ENCODE data around the gene PITRM1.
"Not testable (repeated sequence)": the region's sequence is repeated elsewhere in the genome, so short reads cannot be mapped to it uniquely, and the experiment has no call there.

The PITRM1 gene, protein sequence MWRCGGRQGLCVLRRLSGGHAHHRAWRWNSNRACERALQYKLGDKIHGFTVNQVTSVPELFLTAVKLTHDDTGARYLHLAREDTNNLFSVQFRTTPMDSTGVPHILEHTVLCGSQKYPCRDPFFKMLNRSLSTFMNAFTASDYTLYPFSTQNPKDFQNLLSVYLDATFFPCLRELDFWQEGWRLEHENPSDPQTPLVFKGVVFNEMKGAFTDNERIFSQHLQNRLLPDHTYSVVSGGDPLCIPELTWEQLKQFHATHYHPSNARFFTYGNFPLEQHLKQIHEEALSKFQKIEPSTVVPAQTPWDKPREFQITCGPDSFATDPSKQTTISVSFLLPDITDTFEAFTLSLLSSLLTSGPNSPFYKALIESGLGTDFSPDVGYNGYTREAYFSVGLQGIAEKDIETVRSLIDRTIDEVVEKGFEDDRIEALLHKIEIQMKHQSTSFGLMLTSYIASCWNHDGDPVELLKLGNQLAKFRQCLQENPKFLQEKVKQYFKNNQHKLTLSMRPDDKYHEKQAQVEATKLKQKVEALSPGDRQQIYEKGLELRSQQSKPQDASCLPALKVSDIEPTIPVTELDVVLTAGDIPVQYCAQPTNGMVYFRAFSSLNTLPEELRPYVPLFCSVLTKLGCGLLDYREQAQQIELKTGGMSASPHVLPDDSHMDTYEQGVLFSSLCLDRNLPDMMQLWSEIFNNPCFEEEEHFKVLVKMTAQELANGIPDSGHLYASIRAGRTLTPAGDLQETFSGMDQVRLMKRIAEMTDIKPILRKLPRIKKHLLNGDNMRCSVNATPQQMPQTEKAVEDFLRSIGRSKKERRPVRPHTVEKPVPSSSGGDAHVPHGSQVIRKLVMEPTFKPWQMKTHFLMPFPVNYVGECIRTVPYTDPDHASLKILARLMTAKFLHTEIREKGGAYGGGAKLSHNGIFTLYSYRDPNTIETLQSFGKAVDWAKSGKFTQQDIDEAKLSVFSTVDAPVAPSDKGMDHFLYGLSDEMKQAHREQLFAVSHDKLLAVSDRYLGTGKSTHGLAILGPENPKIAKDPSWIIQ

DNA sequence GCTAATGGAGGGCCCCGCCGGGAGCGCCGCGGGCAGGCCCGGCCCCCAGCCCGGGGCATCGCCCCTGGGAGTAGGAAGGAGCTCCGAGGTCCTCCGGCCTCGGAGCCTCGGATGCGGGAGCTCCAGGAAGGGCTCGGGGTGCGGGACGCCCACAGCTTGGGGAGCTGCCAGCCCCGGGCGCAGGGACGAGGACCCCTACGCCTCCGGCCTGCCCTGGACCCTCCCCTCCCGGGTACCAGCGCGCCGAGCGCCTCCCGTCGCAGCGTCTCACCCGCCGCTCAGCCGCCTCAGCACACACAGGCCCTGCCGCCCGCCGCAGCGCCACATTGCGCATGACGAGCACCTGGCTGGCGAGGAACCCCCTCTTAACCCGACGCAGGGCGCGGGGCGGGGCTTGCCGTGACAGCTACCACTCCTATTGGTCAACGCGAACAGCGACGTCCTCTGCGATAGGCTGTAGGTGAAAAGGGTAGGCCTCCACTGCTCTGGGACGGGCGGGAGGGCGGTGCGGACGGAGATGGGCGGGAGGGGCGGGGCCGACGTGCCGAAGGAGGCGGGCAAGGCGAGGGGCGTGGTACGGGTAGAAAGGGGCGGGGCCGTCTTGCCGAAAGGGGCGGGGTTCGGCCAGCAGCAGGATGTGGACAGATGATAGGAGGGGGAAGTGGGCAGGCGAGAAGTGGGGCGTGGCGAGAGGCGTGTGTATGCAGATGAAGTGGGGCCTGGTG is at the start of gene PITRM1:
PITRM1 (minus strand) TSS at position 337 of the 725 bp plus-strand sequence; CDS start at position 327, 10 bp downstream.
- DNase-seq: peak; percentile 98 to 99

GRCh38 chr10:3222068-3222467 is 49.5 kb upstream of the PITRM1 start:
- no peak for DNase-seq

- not testable (repeated sequence) for DNase-seq
Observed at GRCh38 chr10:3221601-3222000, 49.0 kb upstream of the PITRM1 start.

DNA sequence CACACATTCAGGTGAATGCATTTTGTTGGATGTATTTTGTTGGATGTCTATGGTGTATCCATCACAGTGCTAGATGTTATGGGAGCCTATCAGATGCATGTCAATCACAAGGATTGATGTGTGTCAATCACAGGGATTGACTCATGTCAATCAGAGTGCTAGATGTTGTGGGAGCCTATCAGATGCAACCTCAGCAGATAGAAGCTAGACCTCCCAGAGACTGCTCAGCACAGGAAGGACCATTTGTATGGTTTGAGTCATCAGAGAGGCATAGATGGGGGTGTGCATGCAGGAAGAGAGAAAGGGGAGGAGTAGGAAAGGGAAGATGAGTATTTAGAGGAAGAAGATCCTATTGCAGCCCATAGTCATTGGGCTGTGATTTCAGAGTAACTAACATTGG is 48.3 kb upstream of the PITRM1 start:
- DNase-seq: no peak

GRCh38 chr10:3219021-3219628 is 46.5 kb upstream of the PITRM1 start:
- DNase-seq: not testable (repeated sequence)

DNA sequence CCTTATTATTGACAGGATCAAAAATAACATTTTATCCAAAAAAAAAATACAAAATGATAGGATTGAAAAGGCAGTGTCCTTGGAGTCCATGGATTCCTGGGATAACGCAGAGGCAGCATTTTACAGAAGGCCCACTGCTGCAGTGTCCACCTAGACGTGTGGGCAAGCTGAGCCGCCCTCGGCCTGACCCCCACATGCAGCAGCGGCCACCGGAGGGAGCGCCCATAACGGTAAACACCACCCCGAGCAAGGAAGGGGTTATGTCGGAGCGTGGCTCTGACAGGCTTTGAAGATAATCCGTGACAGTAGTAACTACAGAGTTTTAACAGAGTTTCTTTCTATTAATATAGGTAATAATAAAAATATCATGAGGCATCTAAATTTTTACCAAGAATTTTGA is 45.3 kb upstream of the PITRM1 start:
- DNase-seq: no peak

- DNase-seq: no peak
Observed at GRCh38 chr10:3217301-3217700, 44.7 kb upstream of the PITRM1 start.

DNA sequence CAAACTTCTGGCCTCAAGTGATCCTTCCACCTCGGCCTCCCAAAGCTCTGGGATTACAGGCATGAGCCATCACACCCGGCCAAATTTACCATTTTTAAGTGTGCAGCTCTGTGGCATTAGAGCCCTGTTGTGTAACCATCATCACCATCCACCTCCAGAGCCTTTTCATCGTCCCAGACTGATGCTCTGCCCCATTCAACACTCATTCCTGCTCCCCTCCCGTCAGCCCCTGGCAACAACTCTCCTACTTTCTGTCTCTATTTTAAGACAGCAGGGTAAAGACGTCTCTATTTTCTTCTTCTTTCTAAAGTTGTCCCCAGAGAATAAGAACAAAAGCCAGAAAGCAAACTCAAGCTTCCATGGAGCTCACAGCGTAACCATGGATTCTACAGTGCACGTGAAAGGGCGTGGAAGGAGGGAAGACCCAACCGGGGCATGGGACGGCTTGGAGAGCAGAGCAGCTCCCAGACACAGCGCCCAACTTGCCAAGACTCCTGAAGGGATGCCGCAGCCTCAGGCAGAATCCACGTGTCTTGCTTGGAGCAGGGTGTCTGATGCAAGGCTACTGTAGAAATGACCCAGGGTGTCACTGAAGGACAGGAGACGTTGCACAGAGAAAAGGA is 42.7 kb upstream of the PITRM1 start:
- no peak for DNase-seq

DNA sequence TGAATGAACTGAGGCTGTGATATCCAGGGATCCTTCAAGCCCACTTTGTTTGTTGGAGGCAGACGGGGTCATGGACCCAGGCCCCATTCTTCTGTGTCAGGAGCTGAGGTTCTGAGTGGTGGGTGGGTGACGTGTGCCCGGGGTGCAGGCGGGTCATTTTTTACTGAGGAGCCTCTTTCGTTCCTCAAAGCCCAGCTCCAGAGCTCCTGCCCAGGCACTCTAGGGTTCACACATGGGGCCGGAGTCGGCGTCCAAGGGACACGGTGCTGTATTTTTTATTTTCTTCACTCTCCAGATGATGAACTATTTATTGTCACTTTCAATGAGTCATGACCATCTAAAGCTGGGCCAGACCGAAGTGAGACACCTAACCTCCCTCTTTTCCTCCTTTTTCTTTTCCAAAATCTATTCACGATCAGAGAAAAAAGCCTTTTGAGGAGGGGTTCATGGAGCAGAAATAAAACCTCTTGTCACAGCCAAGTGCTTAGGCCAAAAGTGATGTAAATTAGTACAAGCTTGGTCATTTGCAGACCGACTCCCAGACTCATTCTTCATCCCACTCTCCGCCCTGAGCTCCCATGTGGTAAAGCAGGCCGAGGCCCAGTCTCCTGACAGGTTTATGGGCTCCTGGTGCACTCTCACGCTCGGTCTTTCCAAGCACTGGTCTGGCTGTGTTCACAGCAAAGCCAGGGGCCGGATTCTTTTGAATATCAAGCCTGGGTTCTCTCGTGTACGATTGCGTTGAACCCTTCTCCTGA is 41.4 kb upstream of the PITRM1 start:
- no peak for DNase-seq

DNA sequence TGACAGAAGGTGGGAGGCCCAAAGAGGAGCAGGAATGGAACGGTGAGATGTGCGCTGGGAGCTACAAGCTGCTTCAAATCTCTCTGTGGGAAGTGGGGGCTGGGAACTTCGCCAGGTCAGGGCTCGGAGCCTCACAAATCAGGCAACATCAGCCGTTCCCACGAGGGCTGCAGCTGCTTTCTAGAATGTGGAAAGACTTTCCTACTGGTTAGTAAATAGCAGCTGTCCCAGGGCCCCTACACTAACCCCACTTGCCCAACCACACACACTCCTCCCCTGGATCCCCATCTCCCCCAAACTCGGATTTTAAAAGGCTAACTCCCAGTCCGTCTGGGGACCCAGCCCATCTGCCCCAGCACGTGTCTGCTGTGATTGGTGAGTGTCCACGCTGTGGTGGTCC is 40.6 kb upstream of the PITRM1 start:
- DNase-seq: no peak

- no peak for DNase-seq
Observed at GRCh38 chr10:3210251-3210877, 37.8 kb upstream of the PITRM1 start.

DNA sequence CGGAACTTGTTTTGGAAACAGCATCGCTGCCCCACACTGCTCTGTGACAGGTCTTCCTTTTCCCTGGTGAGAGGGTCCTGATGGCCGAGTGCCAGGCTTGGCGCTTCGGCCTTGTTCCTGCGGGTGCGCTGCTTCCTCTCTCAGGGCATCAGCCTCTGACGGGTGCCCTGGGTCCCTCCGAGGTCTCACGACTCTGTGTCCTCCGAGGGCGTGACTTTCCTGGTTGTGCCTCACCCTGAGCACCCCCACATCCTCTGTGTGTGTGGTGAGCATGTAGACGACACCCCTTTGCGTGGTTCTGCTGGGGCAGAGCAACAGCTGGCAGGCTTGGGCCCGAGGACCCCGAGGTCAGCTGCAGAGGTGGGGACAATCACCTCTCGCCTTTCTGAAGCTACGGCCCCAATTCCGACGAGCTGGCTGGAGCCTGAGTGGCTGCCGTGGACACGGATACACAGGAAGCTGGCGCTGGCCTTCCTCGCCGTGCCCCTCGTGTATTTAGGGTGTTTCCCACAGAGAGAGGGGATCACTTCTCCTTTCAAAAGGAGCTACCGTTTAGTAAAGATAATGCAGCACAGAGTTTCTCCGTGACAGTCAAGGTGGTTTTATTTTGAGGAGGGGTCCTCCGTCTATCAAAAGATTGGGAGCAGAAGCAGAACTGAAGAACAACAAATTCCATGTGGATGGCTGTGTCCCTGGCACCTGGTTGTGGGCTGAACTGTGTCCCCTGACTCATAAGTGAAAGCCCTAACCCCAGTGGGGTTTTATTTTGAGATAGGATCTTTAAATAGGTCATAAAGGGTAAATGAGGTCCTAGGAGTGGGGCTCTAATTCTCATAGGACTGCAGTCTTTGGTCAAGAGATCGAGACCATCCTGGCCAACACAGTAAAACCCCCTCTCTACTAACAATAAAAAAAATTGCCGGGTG is 36.2 kb upstream of the PITRM1 start:
- no peak for DNase-seq

- DNase-seq: no peak
Observed at GRCh38 chr10:3207351-3207750, 34.8 kb upstream of the PITRM1 start.

GRCh38 chr10:3206511-3207157 is 34.1 kb upstream of the PITRM1 start:
- no peak for DNase-seq

GRCh38 chr10:3203972-3204371 is 31.4 kb upstream of the PITRM1 start:
- no peak for DNase-seq

DNA sequence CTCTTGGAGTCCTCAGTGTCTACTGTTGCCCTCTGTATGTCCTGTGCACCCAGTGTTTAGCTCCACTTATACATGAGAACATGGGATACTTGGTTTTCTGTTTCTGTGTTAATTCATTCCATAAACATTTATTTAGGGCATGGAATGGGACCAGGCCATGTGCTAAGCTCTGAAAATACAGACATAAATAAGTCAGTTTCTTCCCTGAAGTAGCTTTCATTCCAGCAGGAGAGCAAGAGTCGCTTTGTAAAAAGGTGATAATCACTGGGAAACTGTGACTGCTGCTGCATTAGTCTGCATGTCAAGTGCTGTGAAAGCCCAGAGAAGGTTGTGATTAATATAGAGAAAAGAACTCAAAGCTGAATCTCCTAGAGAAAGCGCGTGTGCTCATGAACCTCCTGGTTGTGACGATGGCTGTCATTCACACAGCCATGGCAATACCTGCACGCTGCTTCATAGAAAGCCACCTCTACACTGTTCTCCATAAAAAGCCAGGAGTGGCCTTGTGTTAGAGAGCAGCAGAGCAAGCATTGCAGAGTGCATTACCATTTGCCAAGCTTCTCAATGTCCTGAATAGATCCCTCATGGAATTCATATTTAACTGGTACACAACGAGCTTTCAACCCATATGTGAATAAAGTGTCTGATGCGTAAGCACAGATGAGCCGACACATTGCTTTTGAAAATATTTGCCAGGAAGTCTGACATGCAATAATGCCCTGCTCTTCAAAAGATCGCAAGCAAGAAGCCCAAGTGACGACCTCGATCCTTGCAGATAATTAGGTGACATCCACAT is 30.6 kb upstream of the PITRM1 start:
- DNase-seq: no peak

GRCh38 chr10:3201796-3202195 is 29.2 kb upstream of the PITRM1 start:
- DNase-seq: no peak

GRCh38 chr10:3199488-3199887 is 26.9 kb upstream of the PITRM1 start:
- DNase-seq: no peak
